Mucosa of rectum (tissue), 2 donors: ENCODE results near the gene FBXO24.

Source experiments
- H3K27ac ChIP-seq, 2 donors: one replicate each; pipeline ENCODE4 v1.7.0; 2013; ENCODE audit warnings: inconsistent platforms in 2 of 2, low read depth in 2 of 2, low read length in 2 of 2
- H3K27me3 ChIP-seq, 2 donors: one replicate each; pipeline ENCODE4 v1.7.0; 2013; ENCODE audit warnings: low read length in 2 of 2; ENCODE audit not compliant: control insufficient read depth in 2 of 2, insufficient read depth in 2 of 2
- H3K36me3 ChIP-seq, 2 donors: one replicate each; pipeline ENCODE4 v1.7.0; 2013; ENCODE audit warnings: low read length in 2 of 2; ENCODE audit not compliant: control insufficient read depth in 2 of 2, insufficient read depth in 2 of 2
- H3K4me1 ChIP-seq, 2 donors: one replicate each; pipeline ENCODE4 v1.7.0; 2013; ENCODE audit warnings: low read length in 2 of 2, mild to moderate bottlenecking in 1 of 2; ENCODE audit not compliant: control insufficient read depth in 2 of 2, insufficient read depth in 2 of 2
- H3K4me3 ChIP-seq, 2 donors: one replicate each; pipeline ENCODE4 v1.7.0; 2013; ENCODE audit warnings: low read length in 2 of 2
- H3K9ac ChIP-seq, 2 donors: one replicate each; pipeline ENCODE4 v1.7.0; 2013; ENCODE audit warnings: low read length in 2 of 2, low read depth in 1 of 2, mild to moderate bottlenecking in 1 of 2
- H3K9me3 ChIP-seq, 2 donors: one replicate each; pipeline ENCODE4 v1.7.0; 2013; ENCODE audit warnings: low read length in 2 of 2; ENCODE audit not compliant: control insufficient read depth in 2 of 2
- donor health status: healthy.
- donor health status: Normal muscosa, but diverticular disease.

Gene FBXO24

GRCh38 chr7:100580466-100581283 lies 5.5 kb upstream of the FBXO24 start:
- Histone ChIP-seq H3K36me3 (peaks cover 56 to 59% of the 10 kb centered on the region in 2 donors), H3K27ac (no peak overlapping the region), H3K4me3 (no peak overlapping the region), H3K9me3 (no peaks in the 10 kb centered on the region), H3K4me1 (peaks cover 21 to 26% of the 10 kb centered on the region in 2 donors), H3K27me3 (no peaks in the 10 kb centered on the region), H3K9ac (no peak overlapping the region)

- H3K4me1 ChIP-seq: peaks cover 21 to 29% of the 10 kb centered on the region in 2 donors
- no peak overlapping the region for H3K4me3 ChIP-seq
- H3K9me3 ChIP-seq: no peaks in the 10 kb centered on the region
- no peaks in the 10 kb centered on the region for H3K27me3 ChIP-seq
- peaks cover 45 to 48% of the 10 kb centered on the region in 2 donors for H3K36me3 ChIP-seq
- H3K9ac ChIP-seq: no peak overlapping the region
- no peak overlapping the region for H3K27ac ChIP-seq
These were observed 4.0 kb upstream of the FBXO24 start for GRCh38 chr7:100582041-100582579.

GRCh38 chr7:100582650-100583049 lies 3.5 kb upstream of the FBXO24 start:
- H3K9me3 ChIP-seq: no peaks in the 10 kb centered on the region

GRCh38 chr7:100583132-100584053 lies 2.7 kb upstream of the FBXO24 start:
- Histone ChIP-seq H3K9ac (peak overlapping the region; percentile 26 to 54), H3K4me3 (peak overlapping the region; percentile 34 to 71), H3K9me3 (no peaks in the 10 kb centered on the region), H3K27ac (peak overlapping the region; percentile 99), H3K36me3 (peaks cover 37 to 38% of the 10 kb centered on the region in 2 donors), H3K4me1 (peaks cover 21 to 30% of the 10 kb centered on the region in 2 donors), H3K27me3 (no peaks in the 10 kb centered on the region)

More at GRCh38 chr7:100582650-100583049, 3.5 kb upstream of the FBXO24 start:
- Histone ChIP-seq H3K36me3 (peaks cover 44 to 45% of the 10 kb centered on the region in 2 donors), H3K27ac (peak overlapping the region in 1 of 2 donors; percentile 99), H3K4me3 (no peak overlapping the region), H3K27me3 (no peaks in the 10 kb centered on the region), H3K9ac (peak overlapping the region in 1 of 2 donors; percentile 32), H3K4me1 (peaks cover 21 to 30% of the 10 kb centered on the region in 2 donors)

GRCh38 chr7:100584054-100584682 lies 2.0 kb upstream of the FBXO24 start:
- Histone ChIP-seq H3K36me3 (peaks cover 30% of the 10 kb centered on the region in 2 donors), H3K4me1 (peaks cover 21 to 30% of the 10 kb centered on the region in 2 donors), H3K4me3 (peak overlapping the region; percentile 91 to 97), H3K27me3 (no peaks in the 10 kb centered on the region), H3K9me3 (no peaks in the 10 kb centered on the region), H3K27ac (peak overlapping the region; percentile 99), H3K9ac (peak overlapping the region; percentile 88 to 96)

GRCh38 chr7:100584683-100585510 lies 1.2 kb upstream of the FBXO24 start:
- Histone ChIP-seq H3K36me3 (peaks cover 25% of the 10 kb centered on the region in 2 donors), H3K4me1 (peaks cover 21 to 30% of the 10 kb centered on the region in 2 donors), H3K27ac (peak overlapping the region; percentile 99), H3K9ac (peak overlapping the region; percentile 88 to 96), H3K4me3 (peak overlapping the region; percentile 91 to 97), H3K9me3 (no peaks in the 10 kb centered on the region), H3K27me3 (no peaks in the 10 kb centered on the region)

- peak within 1 kb of the TSS; percentile 88 to 96 for H3K9ac ChIP-seq
- H3K27me3 ChIP-seq: no peaks in the 10 kb centered on the region
- no peaks in the 10 kb centered on the region for H3K9me3 ChIP-seq
- H3K27ac ChIP-seq: peak within 1 kb of the TSS; percentile 99
- H3K36me3 ChIP-seq: peaks cover 17 to 19% of the 10 kb centered on the region in 2 donors
- H3K4me3 ChIP-seq: peak within 1 kb of the TSS; percentile 91 to 97
- H3K4me1 ChIP-seq: peaks cover 21 to 30% of the 10 kb centered on the region in 2 donors
These were observed 440 bp upstream of the FBXO24 start, which contains the start of gene LRCH4 for GRCh38 chr7:100585511-100586265. LRCH4 (minus strand) TSS chr7:100586129; CDS start chr7:100586100, 29 bp downstream.

GRCh38 chr7:100588438-100588837 lies 2.3 kb downstream of the FBXO24 start:
- Histone ChIP-seq H3K27ac (no peak overlapping the region), H3K4me3 (no peak overlapping the region), H3K27me3 (no peaks in the 10 kb centered on the region), H3K4me1 (peaks cover 16 to 18% of the 10 kb centered on the region in 2 donors), H3K36me3 (no peaks in the 10 kb centered on the region), H3K9me3 (no peaks in the 10 kb centered on the region), H3K9ac (no peak overlapping the region)
